B cell (primary cell): ENCODE measurements around the gene EXOC3L1. TPM values are rescaled to one million over a fixed set of nuclear protein-coding genes. Genes with fewer than 3 reads are reported as not detected.

Experiments
- ATAC-seq: fragments of 200-7000 bp; cut with Tn5 transposase; one replicate; pipeline ENCODE4 v1.10.0; 2021; ENCODE audit warnings: low read depth, mild to moderate bottlenecking, moderate number of reproducible peaks, moderate library complexity
- CTCF ChIA-PET: fragments of 350-600 bp; sonication (Branson Sonifier 250); formaldehyde crosslinking; loops from one replicate; lab custom pipeline; 2021; ENCODE audit warnings: antibody characterized with exemption, inconsistent platforms; lab: Charles Lee
- POLR2A ChIA-PET: fragments of 350-600 bp; sonication (Branson Sonifier 250); formaldehyde crosslinking; loops from one replicate; lab custom pipeline; 2021; ENCODE audit warnings: antibody characterized with exemption; lab: Charles Lee
- DNase-seq: peaks from one replicate; pipeline ENCODE4 v3.0.0; 2013
- H2AFZ ChIP-seq: 2 replicates; pipeline ENCODE4 v1.6.1; 2012; ENCODE audit warnings: mild to moderate bottlenecking, low read depth, low read length; ENCODE audit not compliant: insufficient read depth, poor library complexity, severe bottlenecking
- H3K27ac ChIP-seq, 2 donors: 1 replicate in 1 of 2; 2 replicates in 1 of 2; pipeline ENCODE4 v1.5.1; 2012 to 2013; ENCODE audit warnings: low read length in 2 of 2, mild to moderate bottlenecking in 2 of 2, moderate library complexity in 1 of 2
- H3K27me3 ChIP-seq, 4 experiments: fragments of 200-600 bp in 1 of 4; sonication (generic) in 1 of 4; replicated peaks in 1 of 4; 1 replicate in 2 of 4; 2 replicates in 2 of 4; pipeline versions ENCODE4 v1.6.1 to v1.7.0; 2013 to 2016; ENCODE audit warnings: low read length in 3 of 4, mild to moderate bottlenecking in 2 of 4, mixed read lengths in 1 of 4, moderate library complexity in 1 of 4; ENCODE audit not compliant: insufficient read depth in 4 of 4, control insufficient read depth in 3 of 4; ENCODE audit errors: control extremely low read depth in 1 of 4
- H3K36me3 ChIP-seq, 2 experiments: replicated peaks in 1 of 2; 1 replicate in 1 of 2; 2 replicates in 1 of 2; pipeline versions ENCODE4 v1.6.1 to v1.7.1; 2013; ENCODE audit warnings: low read length in 1 of 2; ENCODE audit not compliant: insufficient read depth in 2 of 2, control insufficient read depth in 1 of 2; ENCODE audit errors: control extremely low read depth in 1 of 2, extremely low read depth in 1 of 2
- H3K4me1 ChIP-seq, 2 donors: fragments of 200-600 bp in 1 of 2; sonication (generic) in 1 of 2; 1 replicate in 1 of 2; 2 replicates in 1 of 2; pipeline versions ENCODE4 v1.5.1 to v1.6.1; 2013 to 2017; ENCODE audit warnings: low read length in 2 of 2; ENCODE audit not compliant: control insufficient read depth in 2 of 2, insufficient read depth in 2 of 2
- H3K4me2 ChIP-seq: replicated peaks from 2 replicates; pipeline ENCODE3; 2012; ENCODE audit warnings: mild to moderate bottlenecking, low read depth, low read length; ENCODE audit not compliant: poor library complexity, severe bottlenecking
- H3K4me3 ChIP-seq, 5 experiments: fragments of 200-600 bp in 1 of 5; sonication (generic) in 1 of 5; 1 replicate in 3 of 5; 2 replicates in 2 of 5; pipeline versions ENCODE4 v1.5.1 to v1.7.0; 2011 to 2016; ENCODE audit warnings: low read length in 4 of 5, mild to moderate bottlenecking in 4 of 5, low read depth in 2 of 5, control low read depth in 1 of 5, moderate library complexity in 1 of 5; ENCODE audit not compliant: insufficient read depth in 1 of 5; ENCODE audit errors: control extremely low read depth in 1 of 5, extremely low read depth in 1 of 5
- H3K79me2 ChIP-seq: fragments of 200-600 bp; sonication (generic); one replicate; pipeline ENCODE4 v1.6.0; 2016; ENCODE audit warnings: low read length; ENCODE audit not compliant: control insufficient read depth, insufficient read depth
- H3K9ac ChIP-seq: fragments of 200-600 bp; sonication (generic); 2 replicates; pipeline ENCODE4 v1.6.1; 2017; ENCODE audit warnings: mild to moderate bottlenecking, low read length, moderate library complexity
- H3K9me3 ChIP-seq, 3 donors: one replicate each; pipeline versions ENCODE4 v1.6.1 to v1.7.1; 2013; ENCODE audit warnings: low read length in 2 of 3; ENCODE audit not compliant: control insufficient read depth in 2 of 3, insufficient read depth in 1 of 3; ENCODE audit errors: control extremely low read depth in 1 of 3
- H4K20me1 ChIP-seq: 2 replicates; pipeline ENCODE4 v1.6.0; 2012; ENCODE audit warnings: mild to moderate bottlenecking, low read length; ENCODE audit not compliant: insufficient read depth, control insufficient read depth, poor library complexity, severe bottlenecking
- H3K27ac Mint-ChIP-seq: one replicate; pipeline ENCODE4 v1.8.0; 2021; ENCODE audit warnings: mixed read lengths
- H3K27me3 Mint-ChIP-seq: one replicate; pipeline ENCODE4 v1.8.0; 2021; ENCODE audit warnings: mixed read lengths
- H3K4me1 Mint-ChIP-seq: one replicate; pipeline ENCODE4 v1.8.0; 2021; ENCODE audit warnings: mixed read lengths
- H3K4me3 Mint-ChIP-seq: one replicate; pipeline ENCODE4 v1.8.0; 2021; ENCODE audit warnings: mixed read lengths
- H3K9me3 Mint-ChIP-seq: one replicate; pipeline ENCODE4 v1.8.0; 2022; ENCODE audit warnings: mixed read lengths; ENCODE audit not compliant: insufficient read depth
- EZH2 ChIP-seq: IDR thresholded peaks from 2 replicates; pipeline ENCODE4 v1.6.1; 2012; ENCODE audit warnings: borderline replicate concordance, low read depth, mild to moderate bottlenecking, moderate library complexity, low read length; ENCODE audit not compliant: insufficient read depth, poor library complexity, severe bottlenecking
- WGBS: methylation state at CpG from one replicate; pipeline ENCODE4 v1.1.5; 2013; ENCODE audit warnings: missing lambda C conversion rate; ENCODE audit not compliant: insufficient coverage; 5-methylcytosine and 5-hydroxymethylcytosine counted together
- intact Hi-C: fragments of 100-400 bp; cut with micrococcal nuclease; formaldehyde crosslinking; loops from one replicate; pipeline ENCODE4 v1.10.0; 2022
- polyA plus RNA-seq: library from polyadenylated mRNA; depleted of rRNA; stranded (reverse); fragments of >200 nt; gene quantifications from 2 replicates; pipeline ENCODE4 v1.2.3, GENCODE V29; 2012
- total RNA-seq, 2 donors: library from RNA; stranded (reverse); fragments of 120-200 nt in 1 of 2; gene quantifications; 1 replicate in 1 of 2; 2 replicates in 1 of 2; pipeline versions ENCODE4 v1.2.3 to v1.2.4, GENCODE V29; 2013 to 2022
- TF ChIP-seq, protein P1 (sequence below): fragments of 200-600 bp; IDR thresholded peaks from one replicate; pipeline ENCODE4 v1.8.0; 2022; ENCODE audit warnings: antibody characterized with exemption, mild to moderate bottlenecking

The EXOC3L1 gene
- total and polyA plus RNA-seq, 2 donors (not counting 1 experiment from before 2014, with no cell fraction given) = not detected

DNA sequence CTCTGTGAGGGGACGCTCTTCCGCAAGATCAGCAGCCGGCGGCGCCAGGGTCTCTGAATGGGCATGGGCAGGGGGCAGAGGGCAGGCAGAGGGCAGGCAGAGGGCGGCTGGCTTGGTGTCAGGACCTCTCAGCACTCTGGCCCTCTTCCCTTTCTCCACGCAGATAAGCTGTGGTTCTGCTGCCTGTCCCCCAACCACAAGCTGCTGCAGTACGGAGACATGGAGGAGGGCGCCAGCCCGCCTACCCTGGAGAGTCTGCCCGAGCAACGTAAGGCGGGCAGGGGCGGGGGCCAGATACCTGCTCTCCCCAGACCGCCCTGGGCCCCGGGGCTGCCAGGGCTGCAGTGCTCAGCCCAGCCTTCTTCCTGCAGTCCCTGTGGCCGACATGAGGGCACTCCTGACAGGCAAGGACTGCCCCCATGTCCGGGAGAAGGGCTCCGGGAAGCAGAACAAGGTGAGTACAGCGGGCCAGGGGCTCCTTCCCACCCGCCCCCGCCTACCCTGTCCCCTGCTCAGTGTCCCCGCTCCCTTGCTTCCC is 13.1 kb upstream of the EXOC3L1 start:
- H3K27me3 Mint-ChIP-seq = no peaks in the 10 kb centered on the region
- Histone ChIP-seq H3K4me2 (no peak overlapping the region), H3K4me1 (no peaks in the 10 kb centered on the region), H3K9ac (no peak overlapping the region), H3K27ac (no peak overlapping the region), H4K20me1 (peaks cover 5% of the 10 kb centered on the region), H3K27me3 (no peaks in the 10 kb centered on the region), H2AFZ (no peak overlapping the region), H3K36me3 (peaks cover 0 to 31% of the 10 kb centered on the region in 2 experiments), H3K9me3 (no peaks in the 10 kb centered on the region), H3K4me3 (no peak overlapping the region), H3K79me2 (no peaks in the 10 kb centered on the region)
- peaks cover 5% of the 10 kb centered on the region for H3K4me1 Mint-ChIP-seq
- H3K9me3 Mint-ChIP-seq = no peaks in the 10 kb centered on the region
- H3K4me3 Mint-ChIP-seq = no peak overlapping the region
- POLR2A ChIA-PET = no interaction called here
- TF ChIP-seq, protein P1, sequence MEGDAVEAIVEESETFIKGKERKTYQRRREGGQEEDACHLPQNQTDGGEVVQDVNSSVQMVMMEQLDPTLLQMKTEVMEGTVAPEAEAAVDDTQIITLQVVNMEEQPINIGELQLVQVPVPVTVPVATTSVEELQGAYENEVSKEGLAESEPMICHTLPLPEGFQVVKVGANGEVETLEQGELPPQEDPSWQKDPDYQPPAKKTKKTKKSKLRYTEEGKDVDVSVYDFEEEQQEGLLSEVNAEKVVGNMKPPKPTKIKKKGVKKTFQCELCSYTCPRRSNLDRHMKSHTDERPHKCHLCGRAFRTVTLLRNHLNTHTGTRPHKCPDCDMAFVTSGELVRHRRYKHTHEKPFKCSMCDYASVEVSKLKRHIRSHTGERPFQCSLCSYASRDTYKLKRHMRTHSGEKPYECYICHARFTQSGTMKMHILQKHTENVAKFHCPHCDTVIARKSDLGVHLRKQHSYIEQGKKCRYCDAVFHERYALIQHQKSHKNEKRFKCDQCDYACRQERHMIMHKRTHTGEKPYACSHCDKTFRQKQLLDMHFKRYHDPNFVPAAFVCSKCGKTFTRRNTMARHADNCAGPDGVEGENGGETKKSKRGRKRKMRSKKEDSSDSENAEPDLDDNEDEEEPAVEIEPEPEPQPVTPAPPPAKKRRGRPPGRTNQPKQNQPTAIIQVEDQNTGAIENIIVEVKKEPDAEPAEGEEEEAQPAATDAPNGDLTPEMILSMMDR = no peak
- TF ChIP-seq EZH2 = no peak
- intact Hi-C loops = no loop called here
- WGBS = 95% methylated on average over 23 of the region's 23 CpGs
- DNase-seq = no peak
- H3K27ac Mint-ChIP-seq = no peak overlapping the region
- ATAC-seq = no peak
- CTCF ChIA-PET = no interaction called here

DNA sequence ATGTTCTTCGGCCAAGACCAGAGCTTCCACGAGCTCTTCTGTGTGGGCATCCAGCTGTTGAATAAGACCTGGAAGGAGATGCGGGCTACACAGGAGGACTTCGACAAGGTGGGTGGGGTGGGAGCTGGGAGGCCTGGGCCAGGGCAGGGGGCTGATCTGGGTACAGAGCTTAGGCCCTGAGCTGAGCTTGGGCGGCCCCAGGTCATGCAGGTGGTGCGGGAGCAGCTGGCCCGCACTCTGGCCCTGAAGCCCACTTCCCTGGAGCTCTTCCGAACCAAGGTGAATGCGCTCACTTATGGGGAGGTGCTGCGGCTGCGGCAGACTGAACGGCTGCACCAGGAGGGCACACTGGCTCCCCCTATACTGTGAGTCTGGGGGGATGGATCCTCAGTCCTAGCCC is 12.5 kb upstream of the EXOC3L1 start:
- H3K79me2 ChIP-seq = no peaks in the 10 kb centered on the region
- peaks cover 11% of the 10 kb centered on the region for H4K20me1 ChIP-seq
- intact Hi-C loops = no loop called here
- H3K4me1 ChIP-seq = no peaks in the 10 kb centered on the region
- Mint-ChIP-seq H3K27me3 (no peaks in the 10 kb centered on the region), H3K9me3 (no peaks in the 10 kb centered on the region), H3K4me3 (no peak overlapping the region), H3K4me1 (peaks cover 5% of the 10 kb centered on the region), H3K27ac (no peak overlapping the region)
- H3K9me3 ChIP-seq = no peaks in the 10 kb centered on the region
- H3K36me3 ChIP-seq = peaks cover 0 to 37% of the 10 kb centered on the region in 2 experiments
- no peak for ATAC-seq
- H3K27ac ChIP-seq = no peak overlapping the region
- CTCF ChIA-PET = no interaction called here
- 98% methylated on average over 12 of the region's 12 CpGs for WGBS
- no peak overlapping the region for H3K4me2 ChIP-seq
- POLR2A ChIA-PET = interaction anchor here (0.7 kb wide), 1 partner anchor 204 kb away, joined by 7 read pairs; no protein-coding TSS in a partner anchor
- H3K27me3 ChIP-seq = no peaks in the 10 kb centered on the region
- no peak overlapping the region for H3K4me3 ChIP-seq
- DNase-seq = no peak
- no peak for TF ChIP-seq EZH2
- TF ChIP-seq, protein P1 = no peak
- no peak overlapping the region for H2AFZ ChIP-seq
- H3K9ac ChIP-seq = no peak overlapping the region
